Measurements from ENCODE around the gene SERPINC1.
"Not testable (repeated sequence)": the region's sequence is repeated elsewhere in the genome, so short reads cannot be mapped to it uniquely, and the experiment has no call there.

Gene SERPINC1

DNA sequence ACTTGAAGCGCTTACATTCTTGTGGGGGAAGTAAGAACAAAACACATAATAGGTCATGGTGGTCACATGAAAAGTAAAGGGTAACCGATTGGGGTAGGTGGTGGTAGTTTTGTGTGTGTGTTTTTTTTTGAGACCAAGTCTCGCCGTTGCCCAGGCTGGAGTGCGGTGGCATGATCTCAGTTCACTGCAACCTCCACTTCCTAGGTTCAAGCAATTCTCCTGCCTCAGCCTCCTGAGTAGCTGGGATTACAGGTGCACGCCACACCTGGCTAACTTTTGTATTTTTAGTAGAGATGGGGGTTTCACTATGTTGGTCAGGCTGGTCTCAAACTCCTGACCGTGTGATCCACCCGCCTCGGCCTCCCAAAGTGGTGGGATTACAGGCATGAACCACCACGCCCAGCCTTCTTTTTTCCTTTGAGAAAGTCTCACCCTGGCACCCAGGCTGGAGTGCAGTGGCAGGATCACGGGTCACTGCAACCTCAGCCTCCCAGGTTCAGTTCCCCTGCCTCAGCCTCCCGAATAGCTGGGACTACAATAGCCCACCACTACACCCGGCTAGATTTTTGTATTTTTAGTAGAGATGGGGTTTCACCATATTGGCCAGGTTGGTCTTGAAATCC, 54.9 kb downstream of the SERPINC1 start:
- not testable (repeated sequence) for DNase-seq

- DNase-seq, result no peak
Measured at GRCh38 chr1:173861731-173862145, 55.4 kb downstream of the SERPINC1 start.

DNA sequence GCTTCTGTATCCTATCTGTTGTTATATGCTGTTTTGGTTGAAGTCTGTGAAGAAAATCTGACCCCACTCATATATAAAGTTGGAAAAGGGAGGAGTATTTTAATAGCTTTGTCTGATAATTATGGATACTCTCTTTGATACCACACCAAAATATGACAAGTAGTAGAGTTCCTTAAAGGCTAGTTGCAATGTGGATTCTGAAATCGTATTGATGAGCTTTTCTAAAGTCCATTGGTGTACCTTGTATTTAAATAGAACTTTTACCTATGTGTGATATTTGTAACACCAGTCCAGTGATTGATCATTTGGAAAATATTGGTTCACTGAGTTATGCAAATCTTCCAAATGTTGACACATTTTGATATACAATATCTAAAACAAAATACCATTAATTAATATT, 57.1 kb downstream of the SERPINC1 start:
- DNase-seq, result no peak

DNA sequence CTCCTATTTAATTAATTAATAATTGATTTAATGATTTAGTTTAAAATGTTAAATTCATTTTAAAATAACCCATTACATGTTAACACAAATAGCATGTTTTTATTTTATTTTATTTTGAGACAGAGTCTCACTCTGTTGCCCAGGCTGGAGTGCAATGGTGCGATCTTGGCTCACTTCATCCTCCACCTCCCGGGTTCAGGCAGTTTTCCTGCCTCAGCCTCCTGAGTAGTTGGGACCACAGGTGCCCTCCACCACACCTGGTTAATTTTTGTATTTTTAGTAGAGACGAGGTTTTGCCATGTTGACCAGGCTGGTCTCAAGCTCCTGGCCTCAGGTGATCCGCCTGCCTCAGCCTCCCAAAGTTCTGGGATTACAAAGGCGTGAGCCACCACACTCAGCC, 57.6 kb downstream of the SERPINC1 start:
- not testable (repeated sequence) for DNase-seq

DNA sequence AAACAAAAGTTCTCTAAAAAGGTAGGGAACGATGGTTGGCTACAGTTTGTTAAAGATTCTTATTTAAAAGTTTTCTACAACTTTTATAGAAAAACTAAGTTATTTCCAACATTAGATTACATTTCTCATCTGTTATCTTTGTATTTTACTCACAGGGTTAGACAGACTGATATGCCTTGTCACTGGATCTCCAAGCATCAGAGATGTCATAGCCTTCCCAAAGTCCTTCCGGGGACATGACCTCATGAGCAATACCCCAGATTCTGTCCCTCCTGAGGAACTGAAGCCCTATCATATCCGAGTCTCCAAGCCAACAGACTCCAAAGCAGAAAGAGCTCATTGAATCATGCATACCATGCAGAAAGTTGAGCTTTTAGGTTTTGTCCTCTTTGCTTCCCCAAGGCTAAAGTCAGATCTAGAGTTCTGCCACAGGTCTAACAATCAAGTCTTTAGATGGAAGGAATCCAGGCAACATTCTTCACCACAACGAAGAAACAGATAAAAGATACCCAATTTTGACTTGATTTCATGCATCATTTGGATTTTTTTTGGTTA, 59.7 kb downstream of the SERPINC1 start:
- no peak for DNase-seq

DNA sequence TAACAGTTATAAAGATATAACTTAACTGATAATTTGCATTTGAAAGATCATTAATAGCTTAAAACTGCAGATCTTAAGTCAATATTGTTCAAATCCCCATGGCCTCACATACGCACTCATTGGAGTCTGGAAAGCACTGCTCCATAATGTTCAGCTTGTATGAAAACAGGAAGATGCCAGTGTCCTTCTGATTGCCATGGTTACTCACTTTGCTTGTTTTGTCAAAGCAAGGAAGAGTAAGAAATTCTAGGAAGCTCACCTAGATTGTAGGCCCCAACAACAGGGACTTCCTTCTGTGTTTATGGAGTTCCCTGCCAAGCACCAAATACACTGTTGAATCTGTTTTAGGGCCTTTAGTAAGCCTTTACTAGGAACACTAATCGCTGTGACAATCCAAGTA, 60.2 kb downstream of the SERPINC1 start:
- no peak for DNase-seq

DNA sequence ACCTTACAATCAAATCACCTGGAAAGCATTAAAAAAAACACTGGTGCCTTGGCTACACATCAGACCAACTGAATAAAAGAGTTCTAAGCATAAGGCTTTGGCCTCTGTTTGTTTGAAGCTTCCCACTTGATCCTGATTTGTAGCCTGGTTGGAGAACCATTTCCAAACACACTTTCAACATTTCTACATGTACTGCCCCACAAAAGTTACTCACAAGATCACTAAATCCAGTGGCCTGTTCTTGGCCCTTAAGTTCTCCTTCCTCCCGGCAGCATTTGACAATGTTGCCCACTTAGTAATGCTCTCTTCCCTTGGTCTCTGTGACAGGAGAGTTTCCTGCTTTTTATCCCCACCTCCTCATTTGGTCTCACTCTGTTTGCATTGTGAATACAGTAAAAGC, 61.1 kb downstream of the SERPINC1 start:
- DNase-seq, result no peak
